ENCODE measurements around the gene GNA14.
"Not testable (repeated sequence)": the region's sequence is repeated elsewhere in the genome, so short reads cannot be mapped to it uniquely, and the experiment has no call there.

The GNA14 gene

GRCh38 chr9:77455312-77455927, 192.7 kb downstream of the GNA14 start:
- in situ Hi-C loops (cut with MboI; ENCODE audit: low sequenced_read_pairs): no loop called here

GRCh38 chr9:77454663-77455062, 193.5 kb downstream of the GNA14 start:
- in situ Hi-C loops (cut with MboI; ENCODE audit: low sequenced_read_pairs): no loop called here

GRCh38 chr9:77453825-77454647, 194.1 kb downstream of the GNA14 start:
- in situ Hi-C loops (cut with MboI; ENCODE audit: low sequenced_read_pairs): no loop called here

GRCh38 chr9:77451507-77451906, 196.6 kb downstream of the GNA14 start:
- in situ Hi-C loops (cut with MboI; ENCODE audit: low sequenced_read_pairs): no loop called here

- in situ Hi-C loops (cut with MboI; ENCODE audit: low sequenced_read_pairs): no loop called here
Measured at GRCh38 chr9:77450085-77450475, 198.0 kb downstream of the GNA14 start.

GRCh38 chr9:77449240-77450084, 198.7 kb downstream of the GNA14 start:
- in situ Hi-C loops (cut with MboI; ENCODE audit: low sequenced_read_pairs): no loop called here

- in situ Hi-C loops (cut with MboI; ENCODE audit: low sequenced_read_pairs): no loop called here
Measured at GRCh38 chr9:77447646-77448045, 200.5 kb downstream of the GNA14 start.

- in situ Hi-C loops (cut with MboI; ENCODE audit: low sequenced_read_pairs): no loop called here
Measured at GRCh38 chr9:77442436-77442835, 205.7 kb downstream of the GNA14 start.

- in situ Hi-C loops (cut with MboI; ENCODE audit: low sequenced_read_pairs): not testable (repeated sequence)
Measured at GRCh38 chr9:77441124-77441523, 207.0 kb downstream of the GNA14 start.

- in situ Hi-C loops (cut with MboI; ENCODE audit: low sequenced_read_pairs): no loop called here
Measured at GRCh38 chr9:77440057-77440456, 208.1 kb downstream of the GNA14 start.

GRCh38 chr9:77438653-77439052, 209.5 kb downstream of the GNA14 start:
- in situ Hi-C loops (cut with MboI; ENCODE audit: low sequenced_read_pairs): no loop called here

GRCh38 chr9:77435688-77436087, 212.4 kb downstream of the GNA14 start:
- in situ Hi-C loops (cut with MboI; ENCODE audit: low sequenced_read_pairs): no loop called here

- in situ Hi-C loops (cut with MboI; ENCODE audit: low sequenced_read_pairs): no loop called here
Measured at GRCh38 chr9:77435277-77435676, 212.8 kb downstream of the GNA14 start.

- in situ Hi-C loops (cut with MboI; ENCODE audit: low sequenced_read_pairs): no loop called here
Measured at GRCh38 chr9:77433675-77434445, 214.3 kb downstream of the GNA14 start.

- in situ Hi-C loops (cut with MboI; ENCODE audit: low sequenced_read_pairs): no loop called here
Measured at GRCh38 chr9:77432053-77432452, 216.1 kb downstream of the GNA14 start.

- in situ Hi-C loops (cut with MboI; ENCODE audit: low sequenced_read_pairs): no loop called here
Measured at GRCh38 chr9:77429928-77430327, 218.2 kb downstream of the GNA14 start.

GRCh38 chr9:77427256-77427927, 220.7 kb downstream of the GNA14 start:
- in situ Hi-C loops (cut with MboI; ENCODE audit: low sequenced_read_pairs): no loop called here

GRCh38 chr9:77426712-77427111, 221.4 kb downstream of the GNA14 start:
- in situ Hi-C loops (cut with MboI; ENCODE audit: low sequenced_read_pairs): no loop called here

- in situ Hi-C loops (cut with MboI; ENCODE audit: low sequenced_read_pairs): no loop called here
Measured at GRCh38 chr9:77424993-77425392, 223.1 kb downstream of the GNA14 start.

GRCh38 chr9:77423841-77424240, 224.3 kb downstream of the GNA14 start:
- in situ Hi-C loops (cut with MboI; ENCODE audit: low sequenced_read_pairs): no loop called here
